GM23248 (cell line): ENCODE data around the gene WIZ. TPM values are rescaled to one million over a fixed set of nuclear protein-coding genes. Genes with fewer than 3 reads are reported as not detected.

Experiments
- DNase-seq: peaks from one replicate; pipeline ENCODE4 v3.0.0-alpha.2; 2015
- H2AFZ ChIP-seq: fragments of 200-600 bp; sonication (generic); 2 replicates; pipeline ENCODE4 v1.6.1; 2016; ENCODE audit warnings: antibody characterized with exemption
- H3F3A ChIP-seq: fragments of 200-600 bp; sonication (generic); 2 replicates; pipeline ENCODE4 v1.6.1; 2016; ENCODE audit warnings: mild to moderate bottlenecking, antibody characterized with exemption, mixed run types; ENCODE audit not compliant: insufficient read depth
- H3K27ac ChIP-seq: fragments of 200-600 bp; sonication (generic); 2 replicates; pipeline ENCODE4 v1.5.1; 2016; ENCODE audit warnings: mild to moderate bottlenecking
- H3K27me3 ChIP-seq: fragments of 200-600 bp; sonication (generic); replicated peaks from 2 replicates; pipeline ENCODE4 v1.6.1; 2016; ENCODE audit warnings: mild to moderate bottlenecking; ENCODE audit not compliant: insufficient read depth
- H3K36me3 ChIP-seq: fragments of 200-600 bp; sonication (generic); 2 replicates; pipeline ENCODE4 v1.6.1; 2016; ENCODE audit warnings: low read depth, mild to moderate bottlenecking
- H3K4me1 ChIP-seq: fragments of 200-600 bp; sonication (generic); 2 replicates; pipeline ENCODE4 v1.6.1; 2016; ENCODE audit warnings: mild to moderate bottlenecking; ENCODE audit not compliant: insufficient read depth
- H3K4me2 ChIP-seq: fragments of 200-600 bp; sonication (generic); one replicate; pipeline ENCODE4 v1.6.1; 2016; ENCODE audit warnings: mild to moderate bottlenecking; ENCODE audit not compliant: unreplicated experiment
- H3K4me3 ChIP-seq: fragments of 200-600 bp; sonication (generic); 2 replicates; pipeline ENCODE4 v1.5.1; 2016; ENCODE audit warnings: mild to moderate bottlenecking
- H3K79me2 ChIP-seq: fragments of 200-600 bp; sonication (generic); 2 replicates; pipeline ENCODE4 v1.6.1; 2016; ENCODE audit warnings: mild to moderate bottlenecking; ENCODE audit not compliant: insufficient read depth
- H3K9ac ChIP-seq: fragments of 200-600 bp; sonication (generic); 2 replicates; pipeline ENCODE4 v1.6.1; 2016; ENCODE audit warnings: mild to moderate bottlenecking
- H3K9me2 ChIP-seq: fragments of 200-600 bp; sonication (generic); 2 replicates; pipeline ENCODE4 v1.6.1; 2016; ENCODE audit warnings: mixed run types, mild to moderate bottlenecking, moderate library complexity; ENCODE audit not compliant: insufficient read depth
- H3K9me3 ChIP-seq: fragments of 200-600 bp; sonication (generic); one replicate; pipeline ENCODE4 v1.6.1; 2017; ENCODE audit warnings: low read depth
- H4K20me1 ChIP-seq: fragments of 200-600 bp; sonication (generic); 2 replicates; pipeline ENCODE4 v1.6.0; 2016; ENCODE audit not compliant: insufficient read depth
- EZH2 ChIP-seq: fragments of 200-600 bp; sonication (generic); IDR thresholded peaks from 2 replicates; pipeline ENCODE4 v1.6.1; 2018; ENCODE audit warnings: antibody characterized with exemption, mild to moderate bottlenecking; ENCODE audit not compliant: insufficient read depth, poor library complexity, severe bottlenecking
- EZH2phosphoT487 ChIP-seq: fragments of 200-600 bp; sonication (generic); IDR thresholded peaks from 2 replicates; pipeline ENCODE4 v1.6.1; 2018; ENCODE audit warnings: antibody characterized with exemption, moderate library complexity, mild to moderate bottlenecking, low read depth; ENCODE audit not compliant: insufficient read depth
- WGBS, 2 experiments: methylation state at CpG; one replicate each; pipeline ENCODE4 v1.1.6; 2015 to 2017; ENCODE audit warnings: low lambda C conversion rate in 2 of 2, low coverage in 1 of 2; ENCODE audit errors: missing lambda C conversion rate in 2 of 2; 5-methylcytosine and 5-hydroxymethylcytosine counted together
- in situ Hi-C: fragments of 300-500 bp; cut with MboI; formaldehyde crosslinking; loops from 2 replicates; pipeline ENCODE4 v1.15.0; 2020
- polyA plus RNA-seq: library from polyadenylated mRNA; unstranded; fragments of >200 nt; fragmentation: Nextera tagmentation; extraction: Ambion mirVana; gene quantifications from 2 replicates; pipeline ENCODE4 v1.2.1, GENCODE V29; 2016
- total RNA-seq: library from RNA; depleted of rRNA; stranded (reverse); fragments of >200 nt; shearing (Covaris generic); gene quantifications from 2 replicates; pipeline ENCODE4 v1.2.3, GENCODE V29; 2014

The WIZ gene
- total and polyA plus RNA-seq, 2 experiments from 2014 or later, result 6.1 to 22.0 TPM

DNA sequence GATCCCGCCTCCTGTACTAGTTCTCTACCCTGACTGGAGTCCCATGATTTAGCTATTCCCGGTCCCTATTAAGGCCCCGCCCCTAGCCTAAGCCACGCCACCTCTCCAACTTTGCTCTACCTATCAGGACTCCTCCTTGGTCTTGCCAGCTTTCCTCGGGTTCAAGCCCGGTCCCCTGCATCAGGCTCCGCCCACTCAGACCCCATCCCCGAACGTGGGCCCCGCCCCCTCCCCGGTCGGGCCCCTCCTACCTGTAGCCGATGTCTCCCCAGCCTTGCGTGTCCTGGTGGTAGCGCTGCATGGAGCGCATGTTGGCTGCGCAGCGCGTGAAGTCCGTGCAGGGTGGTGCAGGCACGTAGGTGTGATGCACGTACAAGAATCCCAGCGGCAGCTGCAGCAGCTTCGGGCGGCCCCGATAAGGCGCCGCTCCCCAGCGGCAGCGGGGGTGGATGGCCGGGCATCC, 21.9 kb upstream of the WIZ start:
- 58 to 77% methylated on average over 17 to 31 of the region's 31 CpGs for WGBS, 2 experiments
- Histone ChIP-seq H3K27me3 (peaks cover 7% of the 10 kb centered on the region), H3K4me3 (no peak overlapping the region), H3K9ac (no peak overlapping the region), H3K4me2 (no peak overlapping the region), H3K36me3 (no peaks in the 10 kb centered on the region), H2AFZ (no peak overlapping the region), H3K9me2 (no peaks in the 10 kb centered on the region), H3K79me2 (no peaks in the 10 kb centered on the region), H3K4me1 (no peaks in the 10 kb centered on the region), H3K27ac (no peak overlapping the region), H3K9me3 (no peaks in the 10 kb centered on the region), H3F3A (no peaks in the 10 kb centered on the region), H4K20me1 (no peaks in the 10 kb centered on the region)
- in situ Hi-C loops, result no loop called here
- TF ChIP-seq EZH2phosphoT487, result no peak
- TF ChIP-seq EZH2, result no peak
- no peak for DNase-seq

DNA sequence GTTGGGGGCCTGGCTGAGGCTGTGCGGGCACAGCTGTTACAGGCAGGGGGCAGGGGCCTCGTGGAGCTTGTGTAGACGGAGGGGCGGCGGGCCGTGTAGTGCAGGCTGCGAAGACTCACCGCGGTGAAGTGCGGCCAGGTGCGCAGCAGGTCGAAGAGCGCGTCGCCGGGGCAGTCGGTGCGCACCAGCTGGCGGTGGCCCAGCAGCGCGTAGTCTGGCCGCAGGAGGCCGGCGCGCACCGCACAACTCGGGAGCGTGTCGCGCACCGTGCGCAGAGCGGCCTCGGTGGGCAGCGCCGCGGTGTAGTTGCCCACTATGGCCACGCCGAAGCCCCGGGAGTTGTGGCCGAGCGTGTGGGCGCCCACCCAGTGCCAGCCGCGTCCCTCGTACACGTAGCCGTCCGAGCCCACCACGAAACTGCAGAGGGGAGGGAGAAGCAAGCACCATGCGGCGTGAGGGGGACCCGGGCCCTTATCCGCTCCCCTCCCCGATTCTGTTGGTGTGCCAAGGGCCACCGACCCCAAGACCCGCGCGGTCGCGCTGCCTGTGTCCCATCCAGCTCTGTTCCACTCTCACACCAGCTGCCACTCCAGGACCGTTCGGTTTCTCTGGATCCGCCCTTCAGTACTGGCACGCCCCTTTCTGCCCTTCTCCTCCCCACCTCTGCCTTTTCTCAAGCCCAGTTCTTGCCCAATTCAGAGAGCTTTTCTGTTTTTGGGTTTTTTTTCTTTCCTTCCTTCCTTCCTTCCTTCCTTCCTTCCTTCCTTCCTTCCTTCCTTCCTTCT, 19.9 kb upstream of the WIZ start:
- no peak overlapping the region for H3K27ac ChIP-seq
- H2AFZ ChIP-seq, result no peak overlapping the region
- TF ChIP-seq EZH2, result no peak
- TF ChIP-seq EZH2phosphoT487, result no peak
- H3F3A ChIP-seq, result no peaks in the 10 kb centered on the region
- H3K4me1 ChIP-seq, result no peaks in the 10 kb centered on the region
- WGBS, 2 experiments, result 2 to 3% methylated on average over 27 to 30 of the region's 65 CpGs
- no peaks in the 10 kb centered on the region for H3K79me2 ChIP-seq
- H3K9me2 ChIP-seq, result no peaks in the 10 kb centered on the region
- peaks cover 7% of the 10 kb centered on the region for H3K27me3 ChIP-seq
- H3K9me3 ChIP-seq, result no peaks in the 10 kb centered on the region
- H3K36me3 ChIP-seq, result no peaks in the 10 kb centered on the region
- DNase-seq, result peak; percentile 40
- no peak overlapping the region for H3K4me2 ChIP-seq
- in situ Hi-C loops, result no loop called here
- H3K9ac ChIP-seq, result no peak overlapping the region
- no peak overlapping the region for H3K4me3 ChIP-seq
- H4K20me1 ChIP-seq, result no peaks in the 10 kb centered on the region

DNA sequence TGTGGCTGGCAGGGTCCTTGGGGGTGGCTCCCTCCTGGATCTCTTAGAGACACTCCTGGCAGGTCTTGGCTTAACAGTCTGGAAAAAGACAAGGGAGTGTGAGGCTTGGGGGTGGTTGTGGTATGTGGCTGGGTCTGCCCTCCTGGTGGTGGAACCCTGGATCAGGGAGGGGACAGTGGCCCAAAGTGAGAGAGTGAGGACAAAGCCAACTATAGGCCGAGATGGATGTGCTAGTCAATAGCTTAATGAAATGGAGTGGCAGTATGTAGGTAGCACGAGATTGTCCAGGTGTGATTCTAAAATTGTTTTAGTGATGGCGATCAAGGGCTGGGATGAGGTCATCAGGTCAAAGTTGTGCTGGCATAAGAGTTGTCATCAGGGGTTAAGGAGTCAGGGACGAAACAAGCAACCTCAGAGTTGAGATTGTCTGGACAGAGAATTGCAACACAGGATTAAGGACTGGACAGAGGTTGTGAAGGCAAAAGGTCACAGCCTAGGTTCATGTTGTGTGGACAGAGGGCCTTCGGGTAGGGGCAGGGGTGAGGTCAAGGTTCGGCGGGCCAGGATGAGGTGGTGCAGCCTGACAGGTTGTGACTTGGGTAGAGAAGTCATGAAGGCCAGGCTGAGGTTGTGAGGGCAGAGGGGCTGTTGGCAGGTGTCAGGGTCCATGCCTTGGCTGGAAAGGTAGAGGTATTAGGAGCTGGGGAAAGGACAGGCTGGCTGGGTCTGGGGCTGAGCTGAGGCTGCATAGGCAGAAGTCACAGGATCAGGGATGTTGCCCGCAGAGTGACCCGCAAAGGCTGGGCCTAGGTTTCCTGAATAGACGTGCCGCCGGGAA, 19.1 kb upstream of the WIZ start:
- 52 to 60% methylated on average over 10 to 12 of the region's 12 CpGs for WGBS, 2 experiments
- H3K9me3 ChIP-seq, result no peaks in the 10 kb centered on the region
- H4K20me1 ChIP-seq, result no peaks in the 10 kb centered on the region
- no peaks in the 10 kb centered on the region for H3F3A ChIP-seq
- H3K4me2 ChIP-seq, result no peak overlapping the region
- in situ Hi-C loops, result no loop called here
- H3K9me2 ChIP-seq, result no peaks in the 10 kb centered on the region
- peaks cover 7% of the 10 kb centered on the region for H3K27me3 ChIP-seq
- no peak overlapping the region for H2AFZ ChIP-seq
- no peak overlapping the region for H3K9ac ChIP-seq
- no peak overlapping the region for H3K4me3 ChIP-seq
- no peaks in the 10 kb centered on the region for H3K36me3 ChIP-seq
- TF ChIP-seq EZH2phosphoT487 (no peak), EZH2 (no peak)
- no peaks in the 10 kb centered on the region for H3K4me1 ChIP-seq
- no peak overlapping the region for H3K27ac ChIP-seq
- no peak for DNase-seq
- no peaks in the 10 kb centered on the region for H3K79me2 ChIP-seq

DNA sequence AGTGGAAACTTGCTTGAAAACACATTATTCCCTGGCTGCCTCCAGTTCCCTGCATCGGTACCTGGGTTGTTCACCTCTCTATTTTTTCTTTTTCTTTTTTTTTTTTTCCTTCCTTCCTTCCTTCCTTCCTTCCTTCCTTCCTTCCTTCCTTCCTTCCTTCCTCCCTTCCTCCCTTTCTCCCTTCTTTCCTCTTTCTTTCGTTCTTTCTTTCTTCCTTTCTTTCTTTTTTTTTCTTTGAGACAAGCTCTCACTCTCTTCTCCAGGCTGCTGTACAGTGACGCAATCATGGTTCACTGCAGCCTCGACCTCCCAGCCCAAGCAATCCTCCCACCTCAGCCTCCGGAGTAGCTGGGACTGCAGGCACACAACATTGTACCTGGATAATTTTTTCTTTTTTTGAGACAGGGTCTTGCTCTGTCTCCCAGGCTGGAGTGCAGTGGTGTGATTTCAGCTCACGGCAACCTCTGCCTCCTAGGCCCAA, 18.0 kb upstream of the WIZ start:
- Histone ChIP-seq H3K4me2 (no peak overlapping the region), H4K20me1 (no peaks in the 10 kb centered on the region), H2AFZ (no peak overlapping the region), H3K27ac (no peak overlapping the region), H3K79me2 (no peaks in the 10 kb centered on the region), H3F3A (no peaks in the 10 kb centered on the region), H3K4me3 (no peak overlapping the region), H3K9me3 (no peaks in the 10 kb centered on the region), H3K9ac (no peak overlapping the region), H3K9me2 (no peaks in the 10 kb centered on the region), H3K36me3 (no peaks in the 10 kb centered on the region), H3K27me3 (peaks cover 7% of the 10 kb centered on the region), H3K4me1 (no peaks in the 10 kb centered on the region)
- 76 to 83% methylated on average over 6 of the region's 6 CpGs for WGBS, 2 experiments
- no peak for DNase-seq
- in situ Hi-C loops, result no loop called here
- TF ChIP-seq EZH2, result no peak
